HG03159 (cell line): ENCODE data around the gene SLC5A10.

Experiments
- ATAC-seq: cut with Tn5 transposase; IDR thresholded peaks from one replicate; pipeline ENCODE4 v1.9.1; 2021; ENCODE audit warnings: mild to moderate bottlenecking, moderate library complexity; ENCODE audit not compliant: unreplicated experiment

The SLC5A10 gene

GRCh38 chr17:19000531-19001325 lies 48.8 kb downstream of the SLC5A10 start:
- ATAC-seq: no peak

- no peak for ATAC-seq
These were observed 50.1 kb downstream of the SLC5A10 start for GRCh38 chr17:19001907-19002590.

GRCh38 chr17:19002805-19003542 lies 51.0 kb downstream of the SLC5A10 start:
- ATAC-seq: no peak

- ATAC-seq: no peak
These were observed 51.8 kb downstream of the SLC5A10 start for GRCh38 chr17:19003543-19004420.

- ATAC-seq: peak; percentile 68
These were observed 52.6 kb downstream of the SLC5A10 start, which contains the start of gene FAM83G for GRCh38 chr17:19004421-19005136. TSS of gene FAM83G (minus strand) at chr17:19004764. CDS start at chr17:19004041, 723 bp downstream.

GRCh38 chr17:19005137-19005773 lies 53.3 kb downstream of the SLC5A10 start:
- ATAC-seq: no peak

GRCh38 chr17:19005789-19006430 lies 53.9 kb downstream of the SLC5A10 start:
- ATAC-seq: no peak

- ATAC-seq: no peak
These were observed 54.7 kb downstream of the SLC5A10 start for GRCh38 chr17:19006698-19007097.

GRCh38 chr17:19009970-19010369 lies 58.0 kb downstream of the SLC5A10 start:
- ATAC-seq: no peak

GRCh38 chr17:19010729-19011505 lies 59.0 kb downstream of the SLC5A10 start:
- ATAC-seq: no peak

- ATAC-seq: no peak
These were observed 59.6 kb downstream of the SLC5A10 start for GRCh38 chr17:19011581-19011980.

GRCh38 chr17:19012171-19013080 lies 60.5 kb downstream of the SLC5A10 start:
- ATAC-seq: no peak

GRCh38 chr17:19013226-19013625 lies 61.3 kb downstream of the SLC5A10 start:
- ATAC-seq: no peak

- ATAC-seq: no peak
These were observed 62.1 kb downstream of the SLC5A10 start for GRCh38 chr17:19013806-19014627.

GRCh38 chr17:19014628-19015215 lies 62.8 kb downstream of the SLC5A10 start:
- ATAC-seq: no peak

- ATAC-seq: no peak
These were observed 63.5 kb downstream of the SLC5A10 start for GRCh38 chr17:19015428-19015827.
